NB4 (cell line): ENCODE data around the gene AFF1.

Experiments used
- CTCF ChIP-seq: IDR thresholded peaks from one replicate; pipeline ENCODE4 v1.5.1; 2012; ENCODE audit warnings: low read depth, low read length
- MAX ChIP-seq: IDR thresholded peaks from 2 replicates; pipeline ENCODE4 v1.6.1; 2011; ENCODE audit warnings: low read depth, low read length
- POLR2A ChIP-seq: IDR thresholded peaks from 2 replicates; pipeline ENCODE4 v1.6.1; 2011; ENCODE audit warnings: mild to moderate bottlenecking; ENCODE audit not compliant: insufficient read length; ENCODE audit errors: extremely low read depth

GRCh38 chr4:87053176-87053658 is 118.4 kb downstream of the AFF1 start:
- TF ChIP-seq POLR2A: no peak
- TF ChIP-seq MAX: no peak
- TF ChIP-seq CTCF: no peak
